KMS-11 (cell line): ENCODE measurements around the gene RAD9A.

Experiments
- H2AFZ ChIP-seq: fragments of 200-600 bp; sonication (generic); 2 replicates; pipeline ENCODE4 v1.6.1; 2016; ENCODE audit warnings: antibody characterized with exemption, mixed run types, low read depth
- H3K27ac ChIP-seq: fragments of 200-600 bp; sonication (generic); 2 replicates; pipeline ENCODE4 v1.6.1; 2016; ENCODE audit warnings: mild to moderate bottlenecking, mixed run types
- H3K27me3 ChIP-seq: fragments of 200-600 bp; sonication (generic); 2 replicates; pipeline ENCODE4 v1.6.1; 2017; ENCODE audit warnings: mild to moderate bottlenecking, low read depth, mixed run types, moderate library complexity; ENCODE audit not compliant: insufficient read depth
- H3K36me3 ChIP-seq: fragments of 200-600 bp; sonication (generic); 2 replicates; pipeline ENCODE4 v1.6.1; 2017; ENCODE audit warnings: mild to moderate bottlenecking, mixed run types; ENCODE audit not compliant: insufficient read depth
- H3K4me1 ChIP-seq: fragments of 200-600 bp; sonication (generic); 2 replicates; pipeline ENCODE4 v1.6.1; 2016; ENCODE audit warnings: mild to moderate bottlenecking, low read depth, mixed run types; ENCODE audit not compliant: poor library complexity, severe bottlenecking
- H3K4me2 ChIP-seq: fragments of 200-600 bp; sonication (generic); 2 replicates; pipeline ENCODE4 v1.7.0; 2016; ENCODE audit warnings: mild to moderate bottlenecking, mixed run types
- H3K4me3 ChIP-seq: fragments of 200-600 bp; sonication (generic); IDR thresholded peaks from 2 replicates; pipeline ENCODE4 v1.6.1; 2017; ENCODE audit warnings: low read depth, low read length, mixed read lengths; ENCODE audit not compliant: insufficient read depth
- H3K79me2 ChIP-seq: fragments of 200-600 bp; sonication (generic); 2 replicates; pipeline ENCODE4 v1.6.1; 2016; ENCODE audit warnings: low read depth, mixed run types; ENCODE audit not compliant: insufficient read depth
- H3K9ac ChIP-seq: fragments of 200-600 bp; sonication (generic); 2 replicates; pipeline ENCODE4 v1.6.1; 2016; ENCODE audit warnings: mild to moderate bottlenecking, mixed run types
- H4K20me1 ChIP-seq: fragments of 200-600 bp; sonication (generic); 2 replicates; pipeline ENCODE4 v1.6.1; 2016; ENCODE audit warnings: mild to moderate bottlenecking, mixed run types; ENCODE audit not compliant: insufficient read depth
- CTCF ChIP-seq: fragments of 200-600 bp; sonication (generic); conservative IDR thresholded peaks from 2 replicates; pipeline ENCODE4 v1.6.1; 2017; ENCODE audit warnings: low read depth, mild to moderate bottlenecking, antibody characterized with exemption, low read length, moderate library complexity, mixed read lengths

Gene RAD9A

DNA sequence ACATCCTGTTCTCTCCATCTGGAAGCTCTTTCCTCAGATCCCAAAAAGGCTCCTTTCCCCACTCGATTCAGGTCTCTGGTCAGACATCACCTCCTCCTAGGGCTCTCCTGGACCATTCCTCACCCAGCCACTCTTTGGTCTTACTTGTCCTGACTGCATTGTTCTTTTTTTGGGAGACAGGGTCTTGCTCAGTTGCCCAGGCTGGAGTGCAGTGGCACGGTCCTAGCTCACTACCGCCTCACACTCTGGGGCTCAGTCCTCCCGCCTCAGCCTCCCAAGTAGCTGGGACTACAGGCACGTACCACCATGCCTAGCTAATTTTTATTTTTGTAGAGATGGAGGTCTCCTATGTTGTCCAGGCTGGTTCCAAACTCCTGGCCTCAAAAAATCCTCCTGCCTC is 53.7 kb downstream of the RAD9A start:
- TF ChIP-seq CTCF: no peak
- Histone ChIP-seq H4K20me1 (no peaks in the 10 kb centered on the region), H3K4me2 (no peak overlapping the region)

More for the DNA sequence above, 53.7 kb downstream of the RAD9A start:
- no peaks in the 10 kb centered on the region for H3K36me3 ChIP-seq
- H3K27me3 ChIP-seq: peaks cover 30% of the 10 kb centered on the region
- H2AFZ ChIP-seq: no peak overlapping the region
- H3K9ac ChIP-seq: no peak overlapping the region
- no peaks in the 10 kb centered on the region for H3K79me2 ChIP-seq
- no peak overlapping the region for H3K4me3 ChIP-seq
- H3K4me1 ChIP-seq: no peaks in the 10 kb centered on the region
- H3K27ac ChIP-seq: no peak overlapping the region
